HG03066 (cell line): ENCODE data around the gene ASCL3.
"Not testable (repeated sequence)": the region's sequence is repeated elsewhere in the genome, so short reads cannot be mapped to it uniquely, and the experiment has no call there.

Experiments
- ATAC-seq: cut with Tn5 transposase; IDR thresholded peaks from one replicate; pipeline ENCODE4 v1.9.1; 2021; ENCODE audit warnings: low read depth; ENCODE audit not compliant: unreplicated experiment

Gene ASCL3

GRCh38 chr11:8911029-8911823 is 31.6 kb downstream of the ASCL3 start, which contains the start of gene AKIP1:
Gene AKIP1 (plus strand): TSS chr11:8911189. CDS start chr11:8911450, 261 bp downstream.
- ATAC-seq = peak; percentile 64

GRCh38 chr11:8910649-8911026 is 32.2 kb downstream of the ASCL3 start:
- ATAC-seq = peak; percentile 14

GRCh38 chr11:8908099-8908498 is 34.7 kb downstream of the ASCL3 start:
- no peak for ATAC-seq

GRCh38 chr11:8907116-8907515 is 35.7 kb downstream of the ASCL3 start:
- no peak for ATAC-seq

- ATAC-seq = no peak
Measured at GRCh38 chr11:8905528-8906165, 37.2 kb downstream of the ASCL3 start.

- no peak for ATAC-seq
Measured at GRCh38 chr11:8899119-8899753, 43.6 kb downstream of the ASCL3 start.

- not testable (repeated sequence) for ATAC-seq
Measured at GRCh38 chr11:8891185-8891584, 51.6 kb downstream of the ASCL3 start.
